NCI-H1092 treated with DMSO at 0.1 percent for 48 hours (cell line): ENCODE results near the gene ACER3.
"Not testable (repeated sequence)": the region's sequence is repeated elsewhere in the genome, so short reads cannot be mapped to it uniquely, and the experiment has no call there.

Experiments
- DNase-seq: peaks from one replicate; lab custom pipeline; 2025; lab: John Stamatoyannopoulos, UW

The ACER3 gene

DNA sequence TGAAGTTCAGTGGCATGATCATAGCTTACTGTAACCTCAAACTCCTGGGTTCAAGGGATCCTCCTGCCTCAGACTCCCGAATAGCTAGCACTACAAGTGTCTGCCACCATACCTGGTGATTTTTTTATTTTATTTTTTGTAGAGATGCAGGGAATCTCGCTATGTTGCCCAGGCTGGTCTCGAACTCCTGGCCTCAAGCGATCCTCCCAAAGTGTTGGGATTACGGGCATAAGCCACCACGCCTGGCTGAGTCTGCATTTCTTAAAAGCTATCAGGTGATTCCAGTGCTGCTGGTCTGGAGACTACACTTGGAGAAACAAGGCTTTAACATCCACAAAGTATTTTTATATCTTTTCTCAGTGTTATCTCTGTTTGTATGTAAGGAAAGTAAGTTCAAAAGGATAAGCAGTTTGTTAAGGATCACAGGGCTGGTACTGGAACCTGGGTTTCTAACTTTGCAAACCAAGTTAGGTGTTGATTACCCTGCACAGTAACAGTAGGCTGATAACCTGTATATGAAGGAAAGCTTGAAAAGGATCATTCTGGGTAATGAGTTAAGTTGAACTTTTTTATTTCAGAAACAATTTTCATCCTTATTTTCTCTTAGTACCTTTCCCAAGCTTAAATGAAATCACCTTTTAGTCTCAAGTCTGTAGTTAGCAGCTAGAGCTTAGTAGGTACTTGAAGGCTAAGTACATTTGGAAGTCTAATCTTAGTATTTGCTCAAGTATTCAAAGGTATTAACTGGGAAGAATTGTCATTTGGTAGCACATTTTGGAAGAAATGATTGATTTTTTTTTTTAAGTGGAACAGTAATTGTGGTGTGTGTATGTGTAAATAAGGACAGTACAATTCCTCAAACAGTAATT, 12.5 kb downstream of the ACER3 start:
- DNase-seq, result no peak

DNA sequence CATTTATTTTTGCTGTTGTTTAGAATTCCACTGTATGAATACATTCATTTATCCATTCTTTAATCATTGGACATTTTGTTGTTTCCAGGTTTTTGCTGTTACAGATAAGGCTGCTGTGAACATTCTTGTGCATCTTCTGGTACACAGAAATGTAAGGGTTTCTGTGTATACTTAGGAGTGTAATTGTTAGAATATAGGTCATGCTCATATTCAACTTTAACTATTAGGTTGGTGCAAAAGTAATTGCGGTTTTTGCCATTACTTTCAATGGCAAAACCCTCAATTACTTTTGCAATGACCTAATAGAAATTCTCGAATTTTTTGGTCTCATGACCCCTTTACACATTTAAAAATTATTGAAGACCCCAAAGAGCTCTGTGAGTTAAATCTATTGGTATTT, 17.3 kb downstream of the ACER3 start:
- no peak for DNase-seq

GRCh38 chr11:76880314-76880713, 19.6 kb downstream of the ACER3 start:
- DNase-seq, result no peak

- no peak for DNase-seq
Observed at GRCh38 chr11:76880956-76881355, 20.2 kb downstream of the ACER3 start.

DNA sequence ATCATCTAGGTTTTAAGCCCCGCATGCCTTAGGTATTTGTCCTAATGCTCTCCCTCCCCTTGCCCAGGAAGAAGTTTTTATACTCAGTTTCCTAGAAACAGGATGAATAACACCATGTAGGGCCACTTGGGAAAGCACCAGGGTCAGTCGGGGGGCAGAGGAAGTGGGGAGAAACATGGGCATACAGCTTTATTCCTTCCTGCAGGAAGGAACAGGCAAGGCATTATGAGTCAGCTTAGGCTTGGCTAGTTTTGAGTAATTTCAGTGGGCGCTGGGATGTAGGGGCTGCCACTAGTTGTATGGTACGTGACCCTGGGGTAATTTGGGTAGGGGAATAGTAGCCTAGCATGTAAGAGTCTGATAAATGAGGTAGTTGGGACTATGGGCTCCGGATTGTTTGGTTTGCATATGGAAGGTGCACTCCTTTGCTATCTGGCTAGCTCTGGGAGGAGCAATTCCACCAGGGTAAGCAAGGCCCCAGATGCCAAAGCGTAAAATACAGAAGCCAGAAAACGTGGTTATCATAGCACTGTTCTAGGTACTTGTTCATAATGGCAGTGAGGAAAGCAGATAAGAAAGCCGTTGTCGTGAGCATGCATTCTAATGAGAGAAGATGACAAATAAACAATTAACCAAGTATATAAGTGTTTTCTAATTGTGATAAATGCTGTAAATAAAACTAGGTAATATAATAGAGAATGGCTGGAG, 24.8 kb downstream of the ACER3 start:
- no peak for DNase-seq

GRCh38 chr11:76888989-76889388, 28.3 kb downstream of the ACER3 start:
- no peak for DNase-seq

GRCh38 chr11:76889411-76889975, 28.8 kb downstream of the ACER3 start:
- no peak for DNase-seq

- no peak for DNase-seq
Observed at GRCh38 chr11:76890329-76890728, 29.6 kb downstream of the ACER3 start.

GRCh38 chr11:76891285-76891684, 30.6 kb downstream of the ACER3 start:
- no peak for DNase-seq

DNA sequence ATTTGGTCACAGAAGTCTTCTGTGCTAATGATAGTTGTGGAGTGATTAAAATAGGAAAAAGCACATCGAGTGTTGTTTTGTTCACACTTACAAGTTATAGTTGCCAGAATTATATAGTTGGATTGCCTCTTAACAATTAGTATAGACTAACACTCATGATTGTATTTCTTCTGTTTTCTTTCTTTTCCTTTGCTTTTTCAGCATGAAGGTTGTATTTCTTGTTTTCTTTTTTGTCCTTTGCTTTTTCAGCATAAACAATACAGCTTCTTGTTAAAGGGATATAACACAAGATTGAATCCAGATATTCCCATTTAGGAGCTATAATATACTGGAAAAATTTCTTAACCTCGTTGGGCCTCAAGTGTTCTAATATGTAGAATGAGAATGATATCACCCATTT, 31.1 kb downstream of the ACER3 start:
- DNase-seq, result no peak

DNA sequence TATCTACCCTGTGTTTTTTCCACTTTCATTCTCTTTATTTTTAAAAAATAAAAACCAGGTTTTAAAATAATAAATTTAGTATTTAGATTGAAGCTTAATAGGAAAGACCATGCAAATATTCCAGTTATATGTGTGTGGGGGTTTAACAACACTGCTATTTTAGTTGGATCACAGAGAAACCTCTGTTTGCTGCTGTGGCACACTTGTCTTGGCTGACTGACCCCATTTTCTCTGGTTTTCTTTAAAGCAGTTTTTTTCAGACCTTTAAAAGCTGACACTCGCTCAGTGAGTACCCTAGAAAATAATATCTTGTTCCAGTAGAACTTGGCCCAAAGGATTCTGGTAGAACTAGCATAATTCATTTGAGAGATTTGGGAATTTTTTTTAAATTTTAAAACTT, 31.6 kb downstream of the ACER3 start:
- DNase-seq, result no peak

DNA sequence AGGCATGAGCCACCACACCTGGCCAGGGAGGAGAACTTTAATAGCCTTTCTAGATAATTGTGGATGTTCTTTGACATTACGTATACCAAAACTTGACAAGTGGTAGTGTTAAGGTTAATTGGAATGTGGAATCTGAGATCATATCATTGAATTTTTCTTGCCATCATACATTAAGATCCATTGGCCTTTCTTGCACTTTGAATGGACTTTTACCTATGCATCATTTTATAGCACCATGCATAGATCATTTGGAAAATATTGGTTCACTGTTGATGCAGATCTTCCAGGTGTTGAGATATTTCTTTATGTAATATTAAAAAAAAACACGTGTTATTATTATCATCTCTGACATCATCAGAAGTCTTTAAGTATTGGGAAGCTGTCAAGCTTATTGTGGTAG, 36.5 kb downstream of the ACER3 start:
- DNase-seq, result no peak

DNA sequence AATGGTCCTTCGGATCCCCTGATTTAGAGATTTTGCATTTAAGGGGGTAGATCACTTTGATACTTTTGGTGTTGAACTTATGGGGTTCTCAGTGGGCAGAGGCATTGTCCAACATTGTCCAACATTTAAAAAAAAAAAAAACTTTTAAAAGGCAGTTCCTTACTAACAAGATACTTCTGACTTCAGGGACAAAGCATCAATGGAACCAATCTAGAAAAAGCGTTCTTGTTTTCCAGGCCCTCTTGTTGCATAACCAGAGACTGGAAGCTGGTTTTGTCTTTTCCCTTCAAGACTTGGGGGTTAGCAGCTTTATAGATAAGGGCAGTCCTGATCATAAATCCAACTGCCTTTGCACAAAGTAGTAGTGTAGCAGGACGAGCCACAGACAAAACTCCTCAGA, 40.4 kb downstream of the ACER3 start:
- DNase-seq, result no peak

DNA sequence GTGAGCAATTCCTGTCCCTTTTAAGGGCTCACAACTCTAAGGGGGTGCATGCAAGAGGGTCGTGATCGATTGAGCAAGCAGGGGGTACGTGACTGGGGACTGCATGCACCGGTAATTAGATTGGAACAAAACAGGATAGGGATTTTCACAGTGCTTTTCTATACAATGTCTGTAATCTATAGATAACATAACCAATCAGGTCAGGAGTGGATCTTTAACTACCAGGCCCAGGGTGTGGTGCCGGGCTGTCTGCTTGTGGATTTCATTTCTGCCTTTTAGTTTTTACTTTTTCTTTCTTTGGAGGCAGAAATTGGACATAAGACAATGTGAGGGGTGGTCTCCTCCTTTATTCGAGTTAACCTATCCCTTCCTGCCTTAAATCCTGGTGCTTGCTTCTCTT, 40.9 kb downstream of the ACER3 start:
- DNase-seq, result not testable (repeated sequence)

DNA sequence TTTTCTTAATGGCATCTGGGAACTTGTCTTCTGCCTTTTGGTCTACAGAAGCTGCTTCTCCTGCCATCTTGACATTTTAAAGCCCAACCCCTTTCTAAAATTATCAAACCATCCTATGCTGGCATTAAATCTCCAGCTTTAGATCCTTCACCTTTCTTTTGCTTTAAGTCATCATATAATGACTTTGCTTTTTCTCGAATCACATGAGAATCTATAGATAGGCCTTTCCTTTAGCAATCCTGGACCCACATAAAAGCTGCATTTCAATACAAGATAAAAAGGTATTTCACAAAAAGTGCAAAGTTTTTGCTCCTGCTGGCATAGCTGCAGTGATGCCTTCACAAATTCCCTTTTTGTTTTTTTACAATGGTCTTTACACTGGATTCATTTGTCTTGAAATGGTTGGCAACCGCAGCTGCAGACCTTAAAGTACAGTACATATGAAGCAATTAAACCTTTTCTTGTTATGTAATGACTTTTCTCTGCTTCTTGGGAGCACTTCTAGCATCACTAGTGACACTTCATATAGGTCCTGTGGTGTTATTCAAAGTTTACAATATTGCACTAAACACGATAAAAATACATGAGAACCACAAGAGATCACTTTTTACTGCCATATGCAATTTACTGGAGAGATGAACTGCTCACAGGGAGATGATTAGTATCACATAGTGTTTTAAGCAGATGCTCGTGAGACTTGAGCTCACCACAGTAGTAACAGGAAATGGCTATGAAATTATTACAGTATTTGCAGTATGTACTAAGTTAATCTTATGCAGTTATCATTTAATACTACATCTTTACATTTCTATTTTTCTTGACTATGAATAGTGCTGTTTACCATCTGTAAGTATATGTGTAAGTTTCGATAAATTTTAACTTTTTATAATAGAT, 41.6 kb downstream of the ACER3 start:
- no peak for DNase-seq

GRCh38 chr11:76903325-76903724, 42.6 kb downstream of the ACER3 start:
- DNase-seq, result no peak

DNA sequence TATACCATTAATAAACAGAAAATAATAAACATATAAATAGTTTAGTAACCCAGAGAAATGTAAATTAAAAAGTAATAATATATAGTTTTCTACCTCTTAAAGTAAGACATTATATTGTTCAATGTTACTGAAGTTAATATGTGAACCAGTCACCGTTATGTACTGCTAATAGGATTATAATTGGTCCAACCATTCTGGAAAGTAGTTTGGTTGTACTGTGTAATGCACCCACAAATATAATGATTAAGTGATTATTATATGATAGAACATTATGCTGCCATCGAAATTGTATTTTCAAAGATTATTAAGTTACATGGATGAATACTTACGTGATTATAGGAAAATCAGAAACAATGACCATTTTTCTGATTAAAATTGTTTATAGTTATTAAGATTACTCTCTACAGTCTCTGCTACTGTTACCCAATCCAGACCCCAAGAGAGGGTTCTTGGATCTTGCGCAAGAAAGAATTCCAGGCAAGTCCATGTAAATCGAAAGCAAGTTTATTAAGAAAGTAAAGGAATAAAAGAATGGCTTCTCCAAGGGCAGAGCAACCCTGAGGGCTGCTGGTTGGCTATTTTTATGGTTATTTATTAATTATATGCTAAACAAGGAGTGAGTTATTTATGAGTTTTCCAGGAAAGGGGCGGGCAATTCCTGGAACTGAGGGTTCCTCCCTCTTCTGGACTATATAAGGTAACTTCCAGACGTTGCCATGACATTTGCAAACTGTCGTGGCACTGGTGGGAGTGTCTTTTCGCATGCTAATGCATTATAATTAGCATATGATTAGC, 50.1 kb downstream of the ACER3 start:
- no peak for DNase-seq

GRCh38 chr11:76911415-76911808, 50.7 kb downstream of the ACER3 start:
- DNase-seq, result no peak

DNA sequence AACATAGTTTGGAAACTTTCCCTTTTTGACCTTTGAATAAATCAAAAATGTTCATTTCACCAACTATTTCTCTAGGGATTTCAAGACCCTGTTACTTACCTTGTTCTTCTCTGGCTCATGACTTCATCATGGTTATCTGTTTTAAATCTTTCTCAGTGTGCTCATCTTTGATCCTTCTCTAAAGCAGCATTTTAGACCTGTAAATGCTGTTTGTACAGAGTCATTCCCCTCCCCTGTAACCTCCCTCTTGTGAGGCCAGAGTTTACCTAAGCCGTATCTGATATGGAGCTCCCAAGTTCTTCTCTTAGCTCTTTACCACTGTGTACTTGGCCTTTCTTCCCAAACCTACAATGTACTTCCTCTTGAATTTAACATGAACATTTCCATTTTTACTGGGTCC, 56.0 kb downstream of the ACER3 start:
- no peak for DNase-seq

DNA sequence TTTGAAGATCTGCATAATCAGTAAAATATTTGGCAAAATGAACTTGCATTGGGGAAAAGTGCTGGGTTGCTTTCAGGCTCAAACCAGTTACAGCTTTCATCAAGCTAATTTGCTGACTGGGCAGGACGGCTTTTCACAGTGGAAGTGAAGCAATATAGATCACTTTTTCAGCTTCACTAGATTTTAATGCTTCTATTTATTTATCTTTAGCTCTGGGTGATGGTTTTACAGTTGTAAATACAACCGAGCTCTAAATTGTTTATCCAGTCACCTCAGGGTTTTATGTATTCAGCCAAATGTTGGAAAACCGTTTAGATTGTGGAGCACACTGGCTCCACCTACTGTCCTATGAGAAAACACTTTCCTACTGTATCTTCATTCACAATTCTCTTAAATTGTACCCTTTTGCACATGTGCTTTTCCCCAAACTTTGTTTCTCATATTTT, 58.2 kb downstream of the ACER3 start:
- peak; percentile 72 for DNase-seq

GRCh38 chr11:76919467-76919866, 58.7 kb downstream of the ACER3 start:
- DNase-seq, result no peak
